COLO829 (cell line): Measurements from ENCODE around the gene RAPGEF4.

Experiments used
- DNase-seq: peaks from one replicate; pipeline ENCODE4 v3.0.0; 2012; ENCODE audit warnings: low spot score

The RAPGEF4 gene

GRCh38 chr2:172735582-172736423, at the start of gene RAPGEF4:
Gene RAPGEF4, plus strand, starts transcription at chr2:172735845. Its CDS starts 139 bp downstream, at chr2:172735984.
- DNase-seq, result no peak

DNA sequence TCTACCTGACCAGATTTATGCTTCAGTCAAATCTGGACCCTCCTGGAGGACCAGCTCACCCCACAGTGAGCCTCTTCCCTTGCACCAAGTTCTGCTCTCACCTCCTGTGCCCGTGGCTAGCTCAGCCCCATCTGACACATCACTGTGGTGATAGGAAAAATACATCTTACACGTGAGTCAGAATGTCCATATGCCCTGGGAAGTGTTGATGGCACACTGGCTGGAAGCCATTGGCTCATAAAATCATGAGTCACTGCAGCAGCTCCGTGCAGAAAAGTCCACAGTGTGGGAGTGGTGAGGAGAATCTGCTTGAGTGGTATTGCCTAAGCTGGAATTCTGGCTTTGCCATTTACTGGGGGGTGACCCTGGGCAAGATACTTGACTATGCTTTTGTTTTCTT, 42.6 kb upstream of the RAPGEF4 start:
- DNase-seq, result peak; percentile 74

GRCh38 chr2:172693529-172694455, 41.9 kb upstream of the RAPGEF4 start:
- no peak for DNase-seq

DNA sequence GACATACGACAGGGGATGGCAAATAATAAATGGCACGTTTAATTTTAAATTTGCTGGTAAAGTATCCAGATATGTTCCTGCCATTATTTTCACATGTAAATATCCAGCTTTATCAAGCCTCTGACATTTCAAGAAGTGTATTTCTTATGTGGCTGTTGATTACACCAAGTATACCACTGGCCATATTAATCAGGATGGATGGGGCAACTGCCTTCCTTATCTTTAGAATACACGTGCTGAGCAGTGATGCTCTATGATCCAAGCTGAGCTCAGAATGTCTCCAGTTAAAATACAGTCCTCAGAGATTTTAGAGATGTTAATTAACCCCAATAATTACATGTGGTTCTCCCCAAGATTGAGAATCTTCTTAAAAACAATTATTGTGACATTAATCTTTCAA, 38.3 kb upstream of the RAPGEF4 start:
- DNase-seq, result no peak

GRCh38 chr2:172698041-172698863, 37.4 kb upstream of the RAPGEF4 start:
- peak; percentile 75 for DNase-seq

DNA sequence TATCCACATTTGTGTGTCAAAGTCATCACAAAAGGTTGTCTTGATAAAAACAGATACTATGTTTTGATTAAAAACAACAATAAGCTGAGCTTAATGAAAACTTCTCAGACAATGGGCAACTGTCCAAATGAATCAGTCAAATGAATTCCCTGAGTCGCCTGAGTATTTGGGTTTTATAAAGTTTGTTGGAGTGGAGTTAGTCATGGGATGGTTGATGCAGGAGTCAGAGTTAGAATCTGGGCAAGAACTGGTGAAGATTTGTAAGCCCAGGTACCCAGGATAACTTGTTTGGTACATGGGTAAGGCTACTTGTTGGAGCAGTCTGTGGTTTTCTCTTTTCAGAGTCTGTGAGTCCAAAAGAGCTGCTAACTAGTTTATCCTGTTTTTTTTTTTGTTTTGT, 34.4 kb upstream of the RAPGEF4 start:
- peak; percentile 34 for DNase-seq

DNA sequence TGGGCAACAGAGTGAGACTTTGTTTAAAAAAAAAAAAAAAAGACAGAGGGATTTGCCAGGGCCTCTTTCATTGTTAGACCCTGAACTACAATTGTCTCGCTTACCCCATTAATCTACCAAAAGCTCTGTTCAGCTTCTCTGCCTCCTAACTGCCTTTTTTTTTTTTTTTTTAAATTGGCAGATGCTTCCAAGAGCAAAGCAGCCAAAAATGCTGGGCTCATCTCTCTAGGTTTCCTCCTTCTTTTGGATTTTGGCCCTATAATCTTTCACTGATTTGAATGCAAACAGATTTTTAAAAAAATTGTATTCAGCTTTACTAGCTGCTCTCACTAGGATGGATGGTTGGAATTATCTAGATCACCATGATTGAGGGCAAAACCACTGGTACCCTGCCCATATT, 33.2 kb upstream of the RAPGEF4 start:
- no peak for DNase-seq

DNA sequence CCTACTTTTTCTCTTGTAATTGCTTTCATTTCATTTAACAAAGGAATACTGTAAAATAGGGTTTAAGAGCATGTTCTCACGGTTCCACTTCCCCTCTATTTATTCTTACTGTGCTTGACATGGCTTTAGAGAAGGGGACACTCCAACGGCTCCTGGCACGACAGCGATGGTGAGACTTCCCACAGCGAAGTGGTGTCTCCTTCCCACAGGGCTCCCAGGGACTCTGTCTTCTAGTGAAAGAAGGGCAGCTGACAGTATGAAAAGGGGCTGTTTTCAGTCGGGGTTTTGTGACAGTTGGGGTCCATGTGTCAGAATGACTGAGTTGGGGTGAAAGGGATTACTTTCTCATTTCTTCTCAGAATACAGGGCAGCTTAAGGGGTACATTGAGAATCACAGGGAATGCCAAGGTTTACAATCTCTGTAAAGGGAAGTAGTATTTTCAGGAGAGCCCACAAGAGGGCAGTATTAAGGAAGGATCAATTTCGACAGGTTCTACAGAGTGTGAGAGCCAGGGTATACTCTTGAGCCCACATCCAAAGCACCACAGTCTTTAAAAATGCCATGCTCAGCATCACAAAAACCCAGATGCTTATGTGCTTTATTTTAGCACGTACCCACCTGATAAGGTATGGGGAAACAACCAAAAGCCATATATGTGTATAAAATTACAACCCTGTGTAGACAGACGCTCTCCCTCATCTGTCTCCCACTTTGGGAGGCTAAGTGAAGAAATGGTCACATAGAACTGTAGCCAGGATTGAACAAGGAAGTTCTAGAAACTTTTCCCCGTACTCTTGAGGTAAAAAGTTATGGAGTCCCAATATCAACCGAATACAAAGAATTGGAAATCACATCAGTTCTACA, 31.3 kb upstream of the RAPGEF4 start:
- DNase-seq, result peak; percentile 45

DNA sequence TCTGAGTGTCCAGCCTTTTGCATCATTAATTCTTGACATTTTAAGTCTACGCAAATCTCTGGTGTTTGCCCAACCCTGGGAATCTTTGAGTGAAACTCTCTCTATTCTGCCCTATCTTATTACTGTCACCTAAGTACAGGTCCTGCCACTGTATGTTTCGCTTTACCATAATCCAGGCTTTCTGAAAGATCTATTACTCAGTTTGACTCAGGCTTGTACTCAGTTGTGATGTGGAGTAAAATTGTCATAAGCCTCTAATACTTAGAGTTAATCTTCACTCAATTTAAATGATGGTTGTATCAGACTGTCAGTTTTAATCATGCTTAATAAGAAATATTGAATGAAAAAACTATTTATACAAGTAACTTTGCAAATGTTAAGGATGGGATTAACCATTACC, 30.3 kb upstream of the RAPGEF4 start:
- no peak for DNase-seq

DNA sequence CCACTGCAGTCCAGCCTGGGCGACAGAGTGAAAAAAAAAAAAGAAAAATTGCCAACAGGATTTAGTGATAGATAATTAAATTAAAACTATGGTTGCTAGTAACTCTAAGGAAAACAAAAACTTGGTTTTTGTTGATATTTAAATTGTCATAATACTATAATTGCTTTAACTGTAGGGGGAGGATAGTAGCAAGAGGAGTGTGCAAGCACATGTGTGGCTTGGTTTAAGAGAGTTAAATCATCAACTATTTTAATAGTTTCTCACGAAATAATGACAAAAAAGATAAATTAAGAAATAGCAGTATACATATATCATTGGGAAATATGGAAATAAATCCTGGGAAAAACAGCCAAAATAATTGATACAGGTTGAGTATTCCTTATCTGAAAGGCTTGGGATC, 27.4 kb upstream of the RAPGEF4 start:
- DNase-seq, result no peak

GRCh38 chr2:172709566-172710291, 25.9 kb upstream of the RAPGEF4 start:
- no peak for DNase-seq

DNA sequence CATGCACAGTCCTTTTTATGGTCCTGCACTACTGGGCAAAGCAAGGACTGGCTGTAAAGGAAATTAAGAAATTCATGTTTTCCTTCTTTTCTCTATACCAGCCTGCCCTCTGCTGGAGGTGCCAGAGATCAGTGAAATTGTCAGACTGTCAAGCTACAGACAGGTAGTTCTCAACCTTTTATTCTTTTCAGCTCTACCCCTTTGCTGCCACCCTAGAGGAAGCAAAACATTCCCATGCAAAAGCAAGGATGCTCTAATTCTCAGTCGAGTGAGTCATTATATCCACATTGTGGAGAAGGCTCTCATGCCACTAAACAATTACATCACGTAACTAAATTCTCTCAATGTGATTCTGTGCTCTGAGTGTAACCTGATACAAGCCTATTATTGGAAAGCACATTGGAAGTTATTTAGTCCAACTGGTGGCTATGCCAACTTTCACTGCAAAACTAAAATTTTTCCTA, 25.0 kb upstream of the RAPGEF4 start:
- peak; percentile 59 for DNase-seq

GRCh38 chr2:172711110-172711509, 24.5 kb upstream of the RAPGEF4 start:
- no peak for DNase-seq

GRCh38 chr2:172712251-172712650, 23.4 kb upstream of the RAPGEF4 start:
- no peak for DNase-seq

- DNase-seq, result no peak
Measured at GRCh38 chr2:172713365-172713875, 22.2 kb upstream of the RAPGEF4 start.

GRCh38 chr2:172722481-172722880, 13.2 kb upstream of the RAPGEF4 start:
- no peak for DNase-seq

GRCh38 chr2:172723286-172723685, 12.4 kb upstream of the RAPGEF4 start:
- no peak for DNase-seq

DNA sequence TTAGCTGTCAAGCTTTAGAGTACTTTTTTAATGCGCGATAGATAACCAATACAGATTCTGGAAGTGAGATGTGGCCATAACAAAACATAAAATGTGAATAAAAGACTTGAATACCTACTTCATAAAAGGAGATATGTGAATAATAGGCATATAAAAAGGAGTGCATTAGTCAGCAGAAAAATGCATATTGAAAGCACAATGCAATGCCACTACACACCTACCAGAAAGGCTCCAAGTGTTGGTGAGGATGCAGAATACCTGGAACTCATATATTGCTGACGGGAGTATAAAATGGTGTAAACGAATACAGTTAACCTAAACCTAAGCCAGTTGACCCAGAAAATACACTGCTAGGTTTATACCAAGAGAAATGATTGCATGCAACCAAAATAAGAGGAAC, 10.9 kb upstream of the RAPGEF4 start:
- DNase-seq, result no peak

DNA sequence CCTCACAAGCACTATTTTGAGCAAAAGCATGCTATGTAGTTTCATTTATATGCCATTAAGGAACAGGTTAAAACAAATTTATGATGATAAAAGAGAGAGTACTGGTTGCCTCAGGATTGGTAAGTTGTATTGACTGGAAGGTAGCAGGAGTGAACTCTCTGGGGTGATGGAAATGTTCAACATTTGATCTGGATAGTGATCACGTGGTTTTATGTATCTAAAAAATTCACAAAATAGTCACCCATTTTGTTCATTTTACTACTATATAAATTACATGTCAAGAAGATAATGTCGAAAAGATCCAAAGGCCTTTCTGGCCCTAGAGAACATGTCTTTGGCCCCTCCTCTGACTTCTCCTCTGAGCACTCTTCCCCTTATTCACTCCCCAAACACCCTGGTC, 10.4 kb upstream of the RAPGEF4 start:
- no peak for DNase-seq

- no peak for DNase-seq
Measured at GRCh38 chr2:172725746-172726145, 9.9 kb upstream of the RAPGEF4 start.
